GM06990 (cell line): ENCODE results near the gene EVI5.

ENCODE experiments used
- DNase-seq: peaks from one replicate; pipeline ENCODE4 v3.0.0-alpha.2; 2011; ENCODE audit not compliant: insufficient read length; ENCODE audit errors: extremely low read depth
- H3K27me3 ChIP-seq: replicated peaks from 2 replicates; pipeline ENCODE4 v1.6.0; 2011; ENCODE audit warnings: low read length; ENCODE audit not compliant: control insufficient read depth, insufficient read depth
- H3K36me3 ChIP-seq: 2 replicates; pipeline ENCODE4 v1.5.1; 2011; ENCODE audit warnings: low read length; ENCODE audit not compliant: control insufficient read depth, insufficient read depth
- H3K4me3 ChIP-seq: replicated peaks from 2 replicates; pipeline ENCODE4 v1.5.1; 2011; ENCODE audit warnings: low read depth, mild to moderate bottlenecking, control low read depth, low read length
- TF ChIP-seq, protein P1 (sequence below): IDR thresholded peaks from 2 replicates; pipeline ENCODE4 v1.5.1; 2011; ENCODE audit warnings: low read length, control low read depth, mild to moderate bottlenecking, inconsistent platforms; ENCODE audit not compliant: insufficient read depth, poor library complexity, severe bottlenecking

EVI5 gene

DNA sequence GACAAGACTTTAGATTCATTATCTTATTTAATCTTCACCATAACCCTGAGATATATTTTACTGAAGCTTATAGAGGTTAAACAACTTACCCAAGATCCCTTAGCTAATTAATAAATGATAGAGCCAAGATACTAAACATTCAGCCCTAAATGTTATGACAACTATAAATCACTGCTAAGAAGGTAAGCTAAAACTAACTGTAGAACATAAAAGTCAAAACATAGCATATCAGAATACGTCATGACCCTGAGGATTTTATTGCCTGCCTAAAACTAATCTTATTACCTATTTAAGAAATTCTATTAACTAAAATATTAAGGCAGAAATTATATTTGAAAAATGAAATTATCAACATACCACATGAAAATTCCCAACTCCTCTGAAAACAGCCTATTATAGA, 22.6 kb downstream of the EVI5 start:
- H3K36me3 ChIP-seq = no peaks in the 10 kb centered on the region
- H3K4me3 ChIP-seq = no peak overlapping the region

DNA sequence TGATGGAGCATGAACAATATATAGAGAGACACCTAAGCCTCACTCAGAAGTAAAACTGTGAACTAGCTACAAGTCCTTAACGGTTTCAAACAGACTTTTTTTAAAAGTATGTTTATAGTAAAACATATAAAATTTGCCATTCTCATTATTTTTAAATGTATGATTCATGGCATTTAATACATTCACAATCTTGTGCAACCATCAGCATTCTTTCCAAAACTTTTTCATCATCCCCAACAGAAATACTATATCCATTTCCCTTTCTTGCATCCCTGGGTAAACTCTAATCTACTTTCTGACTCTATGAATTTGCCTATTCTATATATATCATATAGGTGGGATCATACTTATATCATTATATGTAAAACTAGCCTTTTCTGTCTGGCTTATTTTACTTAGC, 25.5 kb downstream of the EVI5 start:
- Histone ChIP-seq H3K4me3 (no peak overlapping the region), H3K27me3 (no peaks in the 10 kb centered on the region), H3K36me3 (no peaks in the 10 kb centered on the region)
- TF ChIP-seq, protein P1, sequence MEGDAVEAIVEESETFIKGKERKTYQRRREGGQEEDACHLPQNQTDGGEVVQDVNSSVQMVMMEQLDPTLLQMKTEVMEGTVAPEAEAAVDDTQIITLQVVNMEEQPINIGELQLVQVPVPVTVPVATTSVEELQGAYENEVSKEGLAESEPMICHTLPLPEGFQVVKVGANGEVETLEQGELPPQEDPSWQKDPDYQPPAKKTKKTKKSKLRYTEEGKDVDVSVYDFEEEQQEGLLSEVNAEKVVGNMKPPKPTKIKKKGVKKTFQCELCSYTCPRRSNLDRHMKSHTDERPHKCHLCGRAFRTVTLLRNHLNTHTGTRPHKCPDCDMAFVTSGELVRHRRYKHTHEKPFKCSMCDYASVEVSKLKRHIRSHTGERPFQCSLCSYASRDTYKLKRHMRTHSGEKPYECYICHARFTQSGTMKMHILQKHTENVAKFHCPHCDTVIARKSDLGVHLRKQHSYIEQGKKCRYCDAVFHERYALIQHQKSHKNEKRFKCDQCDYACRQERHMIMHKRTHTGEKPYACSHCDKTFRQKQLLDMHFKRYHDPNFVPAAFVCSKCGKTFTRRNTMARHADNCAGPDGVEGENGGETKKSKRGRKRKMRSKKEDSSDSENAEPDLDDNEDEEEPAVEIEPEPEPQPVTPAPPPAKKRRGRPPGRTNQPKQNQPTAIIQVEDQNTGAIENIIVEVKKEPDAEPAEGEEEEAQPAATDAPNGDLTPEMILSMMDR = no peak
- DNase-seq = no peak

More for the DNA sequence above, 22.6 kb downstream of the EVI5 start:
- no peak for DNase-seq
- no peaks in the 10 kb centered on the region for H3K27me3 ChIP-seq
- TF ChIP-seq, protein P1 = no peak

DNA sequence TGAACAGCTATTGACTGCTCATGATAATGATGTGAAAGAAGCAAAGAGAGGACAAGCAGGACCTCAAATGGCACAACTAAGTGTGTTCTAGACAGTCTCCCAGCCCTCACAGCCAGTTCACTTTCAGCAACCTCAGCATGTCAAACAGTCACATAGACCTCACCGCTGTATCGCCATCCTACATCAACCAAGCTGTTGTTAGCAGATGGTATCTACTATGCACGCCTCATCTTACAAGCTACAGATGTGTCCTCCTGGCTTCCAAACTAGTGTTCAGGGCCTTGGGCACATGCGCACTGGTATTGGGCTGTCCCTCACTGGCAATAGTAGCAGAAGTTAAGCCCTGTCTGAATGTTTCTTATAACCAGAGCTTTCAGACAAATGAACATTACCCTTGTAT, 28.4 kb downstream of the EVI5 start:
- Histone ChIP-seq H3K4me3 (no peak overlapping the region), H3K36me3 (no peaks in the 10 kb centered on the region), H3K27me3 (no peaks in the 10 kb centered on the region)
- TF ChIP-seq, protein P1 = no peak
- no peak for DNase-seq

DNA sequence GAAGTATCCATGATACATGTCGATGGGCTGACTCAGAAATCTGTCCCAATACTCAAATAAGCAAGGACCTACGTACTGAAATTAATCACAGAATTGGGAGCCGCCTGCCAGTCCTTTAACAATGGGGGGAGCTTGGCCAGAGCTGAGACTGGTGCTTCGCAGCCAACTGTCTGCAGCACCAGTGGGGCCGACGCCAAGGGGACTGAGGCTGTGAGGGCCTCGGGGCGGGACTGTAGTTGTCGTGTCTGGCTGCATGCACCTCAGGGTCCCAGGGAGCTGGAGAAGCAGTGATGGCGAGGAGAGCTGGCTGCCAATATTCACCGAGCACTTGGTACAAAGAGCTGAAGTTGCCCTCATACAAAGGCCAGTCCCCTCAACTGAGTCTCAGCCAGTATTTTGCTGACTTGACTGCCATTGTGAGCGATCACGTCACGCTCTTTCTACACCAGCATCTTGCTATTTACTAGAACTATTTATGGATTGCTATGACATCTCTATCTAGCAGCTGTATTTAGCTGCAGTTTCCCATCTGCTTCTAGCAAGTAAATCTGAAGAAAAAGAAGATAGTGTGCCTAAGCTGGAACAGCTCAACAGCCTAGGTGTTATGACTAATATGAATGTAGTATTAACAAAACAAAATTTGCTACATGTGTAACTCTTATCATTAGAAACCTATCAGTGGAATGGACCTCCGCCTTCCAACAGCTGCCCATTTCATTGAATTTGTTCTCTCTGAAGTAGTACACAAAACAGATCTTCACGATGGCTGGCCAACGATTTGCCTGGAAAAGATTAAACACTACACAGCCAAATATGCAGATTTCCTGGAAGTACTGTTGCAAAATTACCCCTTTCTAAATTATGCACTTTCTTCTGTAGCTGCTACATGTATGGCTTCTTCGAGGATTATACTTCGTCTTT, 29.1 kb downstream of the EVI5 start:
- H3K36me3 ChIP-seq = no peaks in the 10 kb centered on the region
- TF ChIP-seq, protein P1 = no peak
- no peak for DNase-seq
- H3K4me3 ChIP-seq = no peak overlapping the region
- H3K27me3 ChIP-seq = no peaks in the 10 kb centered on the region

DNA sequence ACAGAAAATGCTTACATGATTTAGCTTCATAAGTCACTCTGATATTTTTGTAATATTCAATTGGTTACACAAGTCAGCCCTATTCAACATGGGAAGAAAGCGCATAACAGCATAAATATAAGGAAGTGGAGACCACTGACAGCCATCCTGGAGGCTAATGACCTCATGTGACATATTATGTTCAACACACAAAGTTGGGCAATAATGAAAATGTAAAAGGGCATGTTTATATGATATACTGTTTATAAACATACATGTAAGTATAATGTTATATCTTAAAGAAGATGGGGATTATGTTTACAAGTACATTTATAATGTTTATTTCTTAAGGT, 30.2 kb downstream of the EVI5 start:
- no peaks in the 10 kb centered on the region for H3K27me3 ChIP-seq
- no peak for DNase-seq
- TF ChIP-seq, protein P1 = no peak

More for the DNA sequence above, 30.2 kb downstream of the EVI5 start:
- Histone ChIP-seq H3K4me3 (no peak overlapping the region), H3K36me3 (no peaks in the 10 kb centered on the region)
